Osteoblast (primary cell): ENCODE results near the gene CFAP221. TPM values are rescaled to one million over a fixed set of nuclear protein-coding genes. Genes with fewer than 3 reads are reported as not detected.
A peak's percentile ranks its signal among the peaks of the same experiment; 100 is the strongest.

ENCODE experiments used
- DNase-seq: peaks from one replicate; pipeline ENCODE4 v3.0.0; 2011; ENCODE audit warnings: low spot score, mixed read lengths; ENCODE audit not compliant: insufficient read length; ENCODE audit errors: missing footprints
- H2AFZ ChIP-seq: 2 replicates; pipeline ENCODE4 v1.6.0; 2011; ENCODE audit warnings: mild to moderate bottlenecking, low read length
- H3K27ac ChIP-seq: 2 replicates; pipeline ENCODE4 v1.5.1; 2011; ENCODE audit warnings: mild to moderate bottlenecking, low read depth, low read length, moderate library complexity
- H3K27me3 ChIP-seq: 2 replicates; pipeline ENCODE4 v1.6.0; 2012; ENCODE audit warnings: mild to moderate bottlenecking, control low read depth, inconsistent platforms, low read length, moderate library complexity; ENCODE audit not compliant: insufficient read depth
- H3K36me3 ChIP-seq: 2 replicates; pipeline ENCODE4 v1.5.1; 2011; ENCODE audit warnings: mild to moderate bottlenecking, low read length, control low read depth, moderate library complexity; ENCODE audit not compliant: insufficient read depth
- H3K4me1 ChIP-seq: 2 replicates; pipeline ENCODE4 v1.5.1; 2011; ENCODE audit warnings: mild to moderate bottlenecking, low read length, control low read depth, moderate library complexity; ENCODE audit not compliant: insufficient read depth
- H3K4me2 ChIP-seq: 2 replicates; pipeline ENCODE4 v1.6.0; 2011; ENCODE audit warnings: mild to moderate bottlenecking, low read length; ENCODE audit not compliant: insufficient read depth
- H3K4me3 ChIP-seq: fragments of 200-600 bp; sonication (generic); 3 replicates; pipeline ENCODE4 v1.5.1; 2012; ENCODE audit warnings: mild to moderate bottlenecking, low read length, inconsistent platforms; ENCODE audit not compliant: insufficient read depth
- H3K79me2 ChIP-seq: 2 replicates; pipeline ENCODE4 v1.6.0; 2012; ENCODE audit warnings: mild to moderate bottlenecking, low read length, control low read depth, inconsistent platforms; ENCODE audit not compliant: insufficient read depth
- H3K9me3 ChIP-seq: 2 replicates; pipeline ENCODE4 v1.5.1; 2011; ENCODE audit warnings: low read depth, low read length, control low read depth
- H4K20me1 ChIP-seq: 2 replicates; pipeline ENCODE4 v1.6.0; 2012; ENCODE audit warnings: mild to moderate bottlenecking, low read length, control low read depth; ENCODE audit not compliant: insufficient read depth
- CTCF ChIP-seq: IDR thresholded peaks from 2 replicates; pipeline ENCODE4 v1.5.1; 2011; ENCODE audit warnings: mild to moderate bottlenecking, low read depth, low read length, moderate library complexity; ENCODE audit errors: extremely low read depth
- total RNA-seq: library from RNA; depleted of rRNA; stranded (reverse); fragments of >200 nt; gene quantifications from 2 replicates; pipeline ENCODE4 v1.2.3, GENCODE V29; 2012

Gene CFAP221
- total RNA-seq, 1 donor = 0.36 TPM

GRCh38 chr2:119704670-119705120, 160.4 kb downstream of the CFAP221 start:
- Histone ChIP-seq H3K4me3 (no peak overlapping the region), H3K4me1 (no peaks in the 10 kb centered on the region), H4K20me1 (no peaks in the 10 kb centered on the region), H3K9me3 (peaks cover 2% of the 10 kb centered on the region), H3K36me3 (no peaks in the 10 kb centered on the region), H3K4me2 (no peak overlapping the region), H3K79me2 (no peaks in the 10 kb centered on the region), H2AFZ (no peak overlapping the region), H3K27me3 (no peaks in the 10 kb centered on the region), H3K27ac (no peak overlapping the region)
- no peak for TF ChIP-seq CTCF
- no peak for DNase-seq

GRCh38 chr2:119706221-119706620, 162.0 kb downstream of the CFAP221 start:
- Histone ChIP-seq H3K27me3 (no peaks in the 10 kb centered on the region), H2AFZ (no peak overlapping the region), H3K9me3 (peaks cover 2% of the 10 kb centered on the region), H3K4me3 (no peak overlapping the region), H3K36me3 (no peaks in the 10 kb centered on the region), H3K79me2 (no peaks in the 10 kb centered on the region), H3K4me1 (no peaks in the 10 kb centered on the region), H3K4me2 (no peak overlapping the region), H4K20me1 (no peaks in the 10 kb centered on the region), H3K27ac (no peak overlapping the region)
- no peak for TF ChIP-seq CTCF
- DNase-seq = peak; percentile 60

Other genes with a start within 250 kb of the CFAP221 start
- gene C2orf76, start 177.6 kb upstream of the CFAP221 start, total RNA-seq = 6.5 and 10.3 TPM in 2 replicates
- 65.1 and 77.2 TPM in 2 replicates for gene DBI, start 177.5 kb upstream of the CFAP221 start, total RNA-seq
- 1.1 and 1.2 TPM in 2 replicates for gene TMEM37, start 112.6 kb upstream of the CFAP221 start, total RNA-seq
- not detected in 2 replicates for gene SCTR, start 20.0 kb upstream of the CFAP221 start, total RNA-seq
- 7.4 and 8.0 TPM in 2 replicates for gene TMEM177, start 134.8 kb downstream of the CFAP221 start, total RNA-seq
- 19.5 and 24.8 TPM in 2 replicates for gene PTPN4, start 215.5 kb downstream of the CFAP221 start, total RNA-seq